ENCODE measurements around the gene C21orf58.

- TF ChIP-seq CTCF (conservative IDR thresholded peaks at IDR 0.05; ENCODE audit: low read depth, low read length) (no peak), EZH2 (IDR thresholded peaks at IDR 0.05; ENCODE audit: low read length, unreplicated experiment) (no peak)
Measured at GRCh38 chr21:46295177-46295770, 28.4 kb downstream of the C21orf58 start.
